Esophagus muscularis mucosa (tissue), 4 donors: Measurements from ENCODE around the gene IFNL4. TPM values are rescaled to one million over a fixed set of nuclear protein-coding genes. Genes with fewer than 3 reads are reported as not detected.

ENCODE experiments used
- DNase-seq: peaks from one replicate; pipeline ENCODE4 v3.0.0-alpha.2; 2017; ENCODE audit errors: extremely low spot score
- H3K27ac ChIP-seq, 4 donors: fragments of 200-600 bp; sonication (generic); replicated peaks in 1 of 4; 1 replicate in 3 of 4; 2 replicates in 1 of 4; pipeline ENCODE4 v1.5.1; 2016 to 2019; ENCODE audit warnings: mild to moderate bottlenecking in 1 of 4
- H3K27me3 ChIP-seq, 4 donors: fragments of 200-600 bp; sonication (generic); one replicate each; pipeline versions ENCODE4 v1.5.1 to v1.6.0; 2016 to 2019
- H3K36me3 ChIP-seq, 4 donors: fragments of 200-600 bp; sonication (generic); one replicate each; pipeline ENCODE4 v1.5.1; 2016 to 2019
- H3K4me1 ChIP-seq, 4 donors: fragments of 200-600 bp; sonication (generic); one replicate each; pipeline ENCODE4 v1.5.1; 2016 to 2019
- H3K4me3 ChIP-seq, 4 donors: fragments of 200-600 bp; sonication (generic); 1 replicate in 2 of 4; 2 replicates in 2 of 4; pipeline ENCODE4 v1.5.1; 2016 to 2019; ENCODE audit warnings: mild to moderate bottlenecking in 4 of 4, moderate library complexity in 1 of 4
- H3K9me3 ChIP-seq, 4 donors: fragments of 200-600 bp; sonication (generic); 1 replicate in 3 of 4; 2 replicates in 1 of 4; pipeline ENCODE4 v1.5.1; 2016 to 2019
- CTCF ChIP-seq, 3 experiments: fragments of 200-600 bp in 2 of 3; fragments of 450-650 bp in 1 of 3; sonication (generic) in 2 of 3; IDR thresholded peaks; one replicate each; pipeline ENCODE4 v1.5.1; 2017 to 2019; ENCODE audit warnings: antibody characterized with exemption in 3 of 3, mild to moderate bottlenecking in 2 of 3, moderate library complexity in 1 of 3
- EP300 ChIP-seq: sonication (generic); formaldehyde crosslinking; IDR thresholded peaks from one replicate; pipeline ENCODE4 v1.6.1; 2017; ENCODE audit warnings: antibody characterized with exemption
- POLR2A ChIP-seq: fragments of 450-650 bp; IDR thresholded peaks from one replicate; pipeline ENCODE4 v1.6.1; 2017; ENCODE audit warnings: antibody characterized with exemption, moderate library complexity, mild to moderate bottlenecking, low read depth
- POLR2AphosphoS5 ChIP-seq, 2 donors: sonication (generic); formaldehyde crosslinking; IDR thresholded peaks; one replicate each; pipeline ENCODE4 v1.6.1; 2017; ENCODE audit warnings: antibody characterized with exemption in 2 of 2
- WGBS: methylation state at CpG from one replicate; pipeline ENCODE4 v1.1.5; 2018; 5-methylcytosine and 5-hydroxymethylcytosine counted together
- intact Hi-C: fragments of 100-400 bp; cut with DNase I; formaldehyde crosslinking; loops from one replicate; pipeline ENCODE4 v1.15.1; 2023
- total RNA-seq, 4 donors: library from RNA; depleted of rRNA; stranded (reverse); fragments of >200 nt; gene quantifications; one replicate each; pipeline versions ENCODE4 v1.1.0 to v1.2.1, GENCODE V29; 2016

The IFNL4 gene
- total RNA-seq, 4 donors from 2014 or later: not detected

- Histone ChIP-seq H3K27me3 (peaks cover 0 to 52% (median 17%) of the 10 kb centered on the region in 4 donors), H3K4me1 (no peaks in the 10 kb centered on the region), H3K4me3 (no peak overlapping the region), H3K27ac (no peak overlapping the region), H3K9me3 (no peaks in the 10 kb centered on the region), H3K36me3 (no peaks in the 10 kb centered on the region)
- no peak for DNase-seq
- TF ChIP-seq POLR2A (no peak), EP300 (no peak), POLR2AphosphoS5 (IDR thresholded peaks at IDR 0.05) (no peak), CTCF (IDR thresholded peaks at IDR 0.05) (no peak)
- intact Hi-C loops: no loop called here
- 70% methylated on average over 6 of the region's 6 CpGs for WGBS
These were observed 41.3 kb downstream of the IFNL4 start for GRCh38 chr19:39207293-39207836.

GRCh38 chr19:39206122-39206521 lies 42.5 kb downstream of the IFNL4 start:
- no peak for TF ChIP-seq EP300
- no peak for TF ChIP-seq CTCF (IDR thresholded peaks at IDR 0.05)
- no peak for TF ChIP-seq POLR2A
- TF ChIP-seq POLR2AphosphoS5 (IDR thresholded peaks at IDR 0.05): no peak
- intact Hi-C loops: no loop called here
- Histone ChIP-seq H3K36me3 (no peaks in the 10 kb centered on the region), H3K9me3 (no peaks in the 10 kb centered on the region), H3K27me3 (peaks cover 0 to 61% (median 23%) of the 10 kb centered on the region in 4 donors), H3K4me3 (no peak overlapping the region), H3K27ac (no peak overlapping the region), H3K4me1 (no peaks in the 10 kb centered on the region)
- DNase-seq: no peak
- WGBS: 87% methylated on average over 6 of the region's 6 CpGs

GRCh38 chr19:39205449-39205764 lies 43.2 kb downstream of the IFNL4 start:
- Histone ChIP-seq H3K36me3 (no peaks in the 10 kb centered on the region), H3K9me3 (no peaks in the 10 kb centered on the region), H3K27ac (no peak overlapping the region), H3K4me3 (no peak overlapping the region), H3K27me3 (peaks cover 0 to 69% (median 23%) of the 10 kb centered on the region in 4 donors), H3K4me1 (no peaks in the 10 kb centered on the region)
- TF ChIP-seq EP300: no peak
- no peak for TF ChIP-seq POLR2A
- TF ChIP-seq POLR2AphosphoS5 (IDR thresholded peaks at IDR 0.05): no peak
- no peak for TF ChIP-seq CTCF (IDR thresholded peaks at IDR 0.05)
- no peak for DNase-seq
- WGBS: 96% methylated on average over 3 of the region's 3 CpGs
- intact Hi-C loops: no loop called here

- 65% methylated on average over 9 of the region's 57 CpGs for WGBS
- H3K27ac ChIP-seq: no peak within 1 kb of the TSS
- H3K4me1 ChIP-seq: peaks cover 0 to 4% (median 2%) of the 10 kb centered on the region in 4 donors
- H3K36me3 ChIP-seq: no peaks in the 10 kb centered on the region
- intact Hi-C loops: no loop called here
- no peak for DNase-seq
- no peaks in the 10 kb centered on the region for H3K9me3 ChIP-seq
- peaks cover 0 to 83% (median 23%) of the 10 kb centered on the region in 4 donors for H3K27me3 ChIP-seq
- no peak for TF ChIP-seq POLR2A
- no peak within 1 kb of the TSS for H3K4me3 ChIP-seq
These were observed 45.0 kb downstream of the IFNL4 start, which contains the start of gene SYCN for GRCh38 chr19:39203372-39204341. Gene SYCN, minus strand, starts transcription at chr19:39204263. Its CDS starts 9 bp downstream, at chr19:39204254.

- Histone ChIP-seq H3K27ac (no peak overlapping the region), H3K36me3 (no peaks in the 10 kb centered on the region), H3K27me3 (peaks cover 0 to 83% (median 25%) of the 10 kb centered on the region in 4 donors), H3K9me3 (no peaks in the 10 kb centered on the region), H3K4me3 (no peak overlapping the region), H3K4me1 (peaks cover 0 to 4% (median 2%) of the 10 kb centered on the region in 4 donors)
- TF ChIP-seq POLR2AphosphoS5 (IDR thresholded peaks at IDR 0.05): no peak
- no peak for TF ChIP-seq EP300
- no peak for TF ChIP-seq CTCF (IDR thresholded peaks at IDR 0.05)
- no peak for TF ChIP-seq POLR2A
- intact Hi-C loops: no loop called here
- DNase-seq: no peak
- no CpG with 5 or more reads among the region's 1 CpG for WGBS
These were observed 45.7 kb downstream of the IFNL4 start for GRCh38 chr19:39202998-39203355.
